ENCODE measurements around the gene EIF4E3. TPM values are rescaled to one million over a fixed set of nuclear protein-coding genes. Genes with fewer than 3 reads are reported as not detected.

Gene EIF4E3
- total and polyA plus RNA-seq, 2 donors (not counting 1 experiment from before 2014, with no cell fraction given) = 1.00 to 5.0 TPM

DNA sequence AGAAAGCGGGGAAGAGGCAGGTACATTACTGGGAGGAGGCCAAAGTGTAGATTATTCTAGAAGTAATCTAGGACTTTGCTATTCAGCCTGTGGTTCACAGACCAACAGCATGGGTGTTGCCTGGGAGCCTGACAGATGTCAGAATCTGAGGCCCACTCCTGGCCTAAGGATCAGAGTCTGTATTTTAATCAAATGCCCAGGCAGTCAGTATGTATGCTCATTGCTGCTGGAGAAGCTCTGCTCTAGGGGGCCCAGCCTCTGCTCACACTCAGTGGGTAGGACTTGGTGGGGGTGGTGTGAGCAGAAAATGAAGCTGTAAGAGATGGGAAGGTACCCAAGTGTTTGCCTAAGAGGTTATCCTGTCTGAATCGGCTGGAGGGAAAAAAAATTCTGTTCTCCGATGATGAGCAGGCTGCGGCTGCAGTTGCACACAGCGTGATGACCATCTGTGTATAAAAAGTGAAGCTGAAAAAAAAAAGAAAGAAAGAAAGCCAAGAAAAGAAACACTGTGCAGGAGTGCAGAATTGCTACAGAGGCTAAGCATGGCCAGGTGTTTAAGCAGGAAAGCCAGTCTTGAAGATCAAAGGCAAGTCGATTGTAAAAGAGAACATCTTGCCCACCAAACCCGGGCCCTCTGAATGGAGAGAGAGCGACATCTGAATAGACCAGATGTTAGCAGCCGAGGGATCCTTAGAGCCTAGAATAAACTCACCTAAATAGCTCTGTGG lies 65.2 kb downstream of the EIF4E3 start:
- Mint-ChIP-seq H3K27ac (no peak overlapping the region), H3K27me3 (peaks cover 6% of the 10 kb centered on the region), H3K4me1 (no peaks in the 10 kb centered on the region), H3K9me3 (ENCODE audit: insufficient read depth) (no peaks in the 10 kb centered on the region), H3K4me3 (no peak overlapping the region)
- ATAC-seq (ENCODE audit: low read depth) (no peak), DNase-seq (no peak)
- TF ChIP-seq EZH2 (IDR thresholded peaks at IDR 0.05; ENCODE audit: borderline replicate concordance, insufficient read depth, low read depth, low read length, poor library complexity, severe bottlenecking) = no peak
- no peak for TF ChIP-seq CTCF (IDR thresholded peaks at IDR 0.05)
- no peaks in the 10 kb centered on the region for H4K20me1 ChIP-seq (ENCODE audit: control insufficient read depth, insufficient read depth, low read length, poor library complexity, severe bottlenecking)
- whole genome bisulfite sequencing (ENCODE audit: insufficient coverage) = 95% methylated on average over 9 of the region's 9 CpGs
- no peak overlapping the region for H2AFZ ChIP-seq (ENCODE audit: insufficient read depth, low read depth, low read length, poor library complexity, severe bottlenecking)
- H3K4me3 ChIP-seq (ENCODE audit: control extremely low read depth in 1 of 5, extremely low read depth in 1 of 5, insufficient read depth in 1 of 5, low read depth in 2 of 5, low read length in 4 of 5) = no peak overlapping the region
- no peaks in the 10 kb centered on the region for H3K9me3 ChIP-seq (ENCODE audit: control extremely low read depth in 1 of 3, control insufficient read depth in 2 of 3, insufficient read depth in 1 of 3, low read length in 2 of 3)
- POLR2A ChIA-PET = no interaction called here
- H3K27ac ChIP-seq (ENCODE audit: low read length in 2 of 2) = no peak overlapping the region
- no peaks in the 10 kb centered on the region for H3K4me1 ChIP-seq (ENCODE audit: control insufficient read depth in 2 of 2, insufficient read depth in 2 of 2, low read length in 2 of 2)
- intact Hi-C loops (cut with micrococcal nuclease) = no loop called here
- no peak overlapping the region for H3K9ac ChIP-seq (ENCODE audit: low read length)
- H3K79me2 ChIP-seq (ENCODE audit: control insufficient read depth, insufficient read depth, low read length) = no peaks in the 10 kb centered on the region
- H3K36me3 ChIP-seq (replicated peaks in 1 of 2; ENCODE audit: control extremely low read depth in 1 of 2, control insufficient read depth in 1 of 2, extremely low read depth in 1 of 2, insufficient read depth in 2 of 2, low read length in 1 of 2) = no peaks in the 10 kb centered on the region
- CTCF ChIA-PET = interaction anchor here (1.2 kb wide), 1 partner anchor 1110 kb away, joined by 3 read pairs; no protein-coding TSS in a partner anchor
- H3K4me2 ChIP-seq (replicated peaks; ENCODE audit: low read depth, low read length, poor library complexity, severe bottlenecking) = no peak overlapping the region
- H3K27me3 ChIP-seq (replicated peaks in 1 of 4; ENCODE audit: control extremely low read depth in 1 of 4, control insufficient read depth in 3 of 4, insufficient read depth in 4 of 4, low read length in 3 of 4) = peaks cover 0 to 2% (median 0%) of the 10 kb centered on the region in 4 experiments

- intact Hi-C loops (cut with micrococcal nuclease) = no loop called here
Observed at GRCh38 chr3:71657831-71658530, 67.2 kb downstream of the EIF4E3 start.

More at GRCh38 chr3:71657831-71658530, 67.2 kb downstream of the EIF4E3 start:
- Histone ChIP-seq H3K36me3 (replicated peaks in 1 of 2; ENCODE audit: control extremely low read depth in 1 of 2, control insufficient read depth in 1 of 2, extremely low read depth in 1 of 2, insufficient read depth in 2 of 2, low read length in 1 of 2) (no peaks in the 10 kb centered on the region), H3K9ac (ENCODE audit: low read length) (no peak overlapping the region), H2AFZ (ENCODE audit: insufficient read depth, low read depth, low read length, poor library complexity, severe bottlenecking) (no peak overlapping the region), H4K20me1 (ENCODE audit: control insufficient read depth, insufficient read depth, low read length, poor library complexity, severe bottlenecking) (no peaks in the 10 kb centered on the region), H3K9me3 (ENCODE audit: control extremely low read depth in 1 of 3, control insufficient read depth in 2 of 3, insufficient read depth in 1 of 3, low read length in 2 of 3) (no peaks in the 10 kb centered on the region), H3K4me2 (replicated peaks; ENCODE audit: low read depth, low read length, poor library complexity, severe bottlenecking) (no peak overlapping the region), H3K4me3 (ENCODE audit: control extremely low read depth in 1 of 5, extremely low read depth in 1 of 5, insufficient read depth in 1 of 5, low read depth in 2 of 5, low read length in 4 of 5) (no peak overlapping the region), H3K27ac (ENCODE audit: low read length in 2 of 2) (no peak overlapping the region), H3K79me2 (ENCODE audit: control insufficient read depth, insufficient read depth, low read length) (no peaks in the 10 kb centered on the region), H3K27me3 (replicated peaks in 1 of 4; ENCODE audit: control extremely low read depth in 1 of 4, control insufficient read depth in 3 of 4, insufficient read depth in 4 of 4, low read length in 3 of 4) (no peaks in the 10 kb centered on the region), H3K4me1 (ENCODE audit: control insufficient read depth in 2 of 2, insufficient read depth in 2 of 2, low read length in 2 of 2) (no peaks in the 10 kb centered on the region)
- no peaks in the 10 kb centered on the region for H3K4me1 Mint-ChIP-seq
- no peak for TF ChIP-seq CTCF (IDR thresholded peaks at IDR 0.05)
- no peak for TF ChIP-seq EZH2 (IDR thresholded peaks at IDR 0.05; ENCODE audit: borderline replicate concordance, insufficient read depth, low read depth, low read length, poor library complexity, severe bottlenecking)
- CTCF ChIA-PET = interaction anchor here (3.9 kb wide), 1 partner anchor 1107 kb away, joined by 18 read pairs; no protein-coding TSS in a partner anchor
- WGBS (ENCODE audit: insufficient coverage) = 83% methylated on average over 9 of the region's 12 CpGs
- no peak for DNase-seq
- H3K4me3 Mint-ChIP-seq = no peak overlapping the region
- ATAC-seq (ENCODE audit: low read depth) = no peak
- H3K9me3 Mint-ChIP-seq (ENCODE audit: insufficient read depth) = no peaks in the 10 kb centered on the region
- H3K27ac Mint-ChIP-seq = no peak overlapping the region
- H3K27me3 Mint-ChIP-seq = no peaks in the 10 kb centered on the region
- POLR2A ChIA-PET = no interaction called here

Data from B cell (primary cell).